Activated CD8-positive, alpha-beta memory T cell treated with anti-CD3 and anti-CD28 coated beads for 24 hours (primary cell): ENCODE measurements around the gene LNPK.
"Not testable (repeated sequence)": the region's sequence is repeated elsewhere in the genome, so short reads cannot be mapped to it uniquely, and the experiment has no call there.

Experiments
- DNase-seq: peaks from one replicate; pipeline ENCODE4 v3.0.0-alpha.2; 2020

Gene LNPK

DNA sequence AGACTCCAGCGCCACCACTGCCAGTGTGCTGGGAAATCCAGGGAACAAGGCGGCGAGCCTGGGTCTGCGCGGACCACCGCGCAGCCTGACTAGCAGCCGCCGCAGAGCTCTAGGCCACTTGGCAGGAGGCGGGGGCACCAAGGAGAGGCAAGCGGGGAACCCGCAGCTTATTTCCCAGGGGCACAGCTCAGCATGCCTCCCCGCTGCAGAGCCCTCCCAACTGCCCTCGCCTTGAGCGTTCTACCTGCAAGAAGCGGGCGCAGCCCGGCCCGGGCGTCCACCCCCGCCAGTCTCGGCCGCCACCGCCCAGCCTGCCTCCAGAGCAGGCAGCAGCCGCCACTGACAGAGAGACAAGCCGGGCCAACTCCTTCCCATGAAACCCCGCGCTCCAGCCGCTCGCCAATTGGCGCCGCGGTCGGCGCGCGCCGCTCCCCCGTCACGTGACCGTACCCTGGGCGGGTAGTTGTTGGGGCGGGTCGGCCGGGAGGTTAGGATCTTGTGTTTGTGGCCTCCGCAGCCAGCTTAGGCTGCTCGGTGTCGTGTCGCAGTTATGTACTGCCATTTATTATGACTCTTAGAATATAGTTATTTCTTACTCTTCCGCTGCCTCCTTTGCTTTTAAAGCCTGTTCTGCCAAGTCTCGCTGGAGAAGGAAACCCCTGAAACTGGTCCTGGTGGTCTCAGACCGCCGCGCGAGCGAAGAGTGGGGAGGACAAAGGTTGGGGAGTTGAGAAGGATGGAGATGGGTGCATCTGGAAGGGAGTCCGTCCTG is at the start of gene LNPK:
Gene LNPK (minus strand): TSS at position 352 of the 772 bp plus-strand sequence. CDS start 6,683 bp downstream, outside the sequence.
- DNase-seq: peak; percentile 96

DNA sequence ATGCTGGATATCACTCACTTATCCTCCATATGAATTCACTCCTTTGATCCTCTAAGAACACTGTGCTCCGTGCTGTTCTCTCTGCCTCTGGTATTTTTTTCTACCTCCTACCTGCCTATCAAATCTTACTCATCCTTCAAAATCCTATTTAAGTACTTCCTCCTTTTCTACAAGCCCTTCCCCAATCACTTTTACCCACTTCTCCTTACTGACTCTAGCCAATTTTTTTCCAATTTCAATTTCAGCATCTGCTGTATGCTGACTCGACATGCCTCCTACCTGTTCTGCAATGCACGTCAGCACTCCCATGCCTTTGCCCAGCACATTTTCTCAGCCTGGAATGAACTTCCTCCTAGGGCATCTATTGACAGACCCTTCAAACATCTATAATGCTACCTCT is 37.3 kb upstream of the LNPK start:
- no peak for DNase-seq

GRCh38 chr2:176038694-176039093 is 36.6 kb upstream of the LNPK start:
- no peak for DNase-seq

- DNase-seq: no peak
Observed at GRCh38 chr2:176035013-176035691, 33.1 kb upstream of the LNPK start.

GRCh38 chr2:176027806-176028205 is 25.7 kb upstream of the LNPK start:
- DNase-seq: no peak

DNA sequence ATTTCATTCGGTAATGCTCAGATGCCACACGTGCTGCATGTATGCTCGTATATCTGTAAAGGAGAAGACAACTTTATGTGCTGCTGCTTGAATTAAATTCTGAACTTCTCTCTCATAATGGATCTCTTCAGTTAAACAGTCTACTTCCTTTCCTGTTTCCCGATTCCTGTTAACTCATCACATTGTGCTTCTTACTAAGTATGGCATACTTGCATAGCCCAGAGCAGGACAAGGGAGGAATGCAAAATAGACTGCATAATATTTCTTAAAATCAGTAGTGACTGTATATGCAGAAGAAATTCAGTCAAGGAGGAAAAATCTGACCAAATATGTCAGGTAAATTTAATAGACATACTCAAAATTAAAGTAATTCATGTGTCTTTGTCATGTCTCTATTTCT is 23.9 kb upstream of the LNPK start:
- DNase-seq: no peak

- no peak for DNase-seq
Observed at GRCh38 chr2:176024083-176024482, 22.0 kb upstream of the LNPK start.

GRCh38 chr2:176022048-176022447 is 20.0 kb upstream of the LNPK start:
- DNase-seq: no peak

- no peak for DNase-seq
Observed at GRCh38 chr2:176020400-176020799, 18.3 kb upstream of the LNPK start.

GRCh38 chr2:176018708-176019107 is 16.6 kb upstream of the LNPK start:
- no peak for DNase-seq

GRCh38 chr2:176009445-176009844 is 7.4 kb upstream of the LNPK start:
- DNase-seq: no peak

GRCh38 chr2:176004934-176005333 is 2.9 kb upstream of the LNPK start:
- DNase-seq: no peak

GRCh38 chr2:176003958-176004357 is 1.9 kb upstream of the LNPK start:
- no peak for DNase-seq

GRCh38 chr2:176002688-176003210 is 682 bp upstream of the LNPK start:
- DNase-seq: no peak

DNA sequence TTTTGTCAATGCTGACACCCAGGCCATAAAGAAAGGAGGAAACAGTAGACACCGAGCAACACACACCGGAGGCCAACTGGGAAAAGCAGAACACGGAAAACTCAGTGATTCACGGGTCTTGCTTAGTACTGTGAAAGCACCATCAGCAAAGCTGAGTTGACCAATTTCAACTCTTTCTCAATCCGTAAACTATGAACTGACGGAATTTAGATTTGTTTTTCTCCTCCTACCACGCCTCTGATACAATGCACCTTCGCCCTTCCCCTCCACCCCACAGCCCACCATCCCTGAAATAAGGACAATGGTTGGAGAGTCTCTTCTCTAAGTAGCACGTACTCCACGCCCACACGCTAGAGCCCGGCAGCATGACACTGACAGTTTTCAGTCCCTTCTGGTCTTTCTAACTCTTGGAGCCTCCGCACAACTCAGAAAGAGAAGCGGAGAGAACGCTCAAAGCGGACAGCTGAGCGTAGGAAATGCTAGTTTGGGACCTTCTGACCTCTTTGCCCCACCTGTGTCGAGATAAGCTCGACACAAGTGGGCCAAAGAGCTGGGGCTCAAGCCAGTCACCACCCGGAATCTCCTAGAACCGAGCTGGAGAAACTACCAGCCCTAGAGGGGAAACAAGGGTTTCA is 669 bp downstream of the LNPK start:
- DNase-seq: no peak

- DNase-seq: no peak
Observed at GRCh38 chr2:175999283-175999819, 2.7 kb downstream of the LNPK start.

DNA sequence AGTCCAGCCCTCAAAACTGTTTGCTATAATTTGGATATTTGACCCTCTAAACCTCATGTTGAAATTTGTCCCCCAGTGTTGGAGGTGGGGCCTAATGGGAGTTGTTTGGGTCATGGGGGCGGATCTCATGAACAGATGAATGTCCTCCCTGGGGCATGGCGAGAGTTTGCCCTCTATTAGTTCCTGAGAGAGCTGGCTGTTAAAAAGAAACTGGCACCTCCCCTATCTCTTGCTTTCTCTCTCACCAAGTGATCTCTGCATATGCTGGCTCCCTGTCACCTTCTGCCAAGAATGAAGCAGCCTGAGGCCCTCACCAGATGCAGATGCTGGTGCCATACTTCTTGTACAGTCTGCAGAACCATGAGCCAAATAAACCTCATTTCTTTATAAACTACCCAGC is 12.0 kb downstream of the LNPK start:
- no peak for DNase-seq

- DNase-seq: not testable (repeated sequence)
Observed at GRCh38 chr2:175987126-175987525, 14.9 kb downstream of the LNPK start.

- no peak for DNase-seq
Observed at GRCh38 chr2:175984846-175985245, 17.2 kb downstream of the LNPK start.

DNA sequence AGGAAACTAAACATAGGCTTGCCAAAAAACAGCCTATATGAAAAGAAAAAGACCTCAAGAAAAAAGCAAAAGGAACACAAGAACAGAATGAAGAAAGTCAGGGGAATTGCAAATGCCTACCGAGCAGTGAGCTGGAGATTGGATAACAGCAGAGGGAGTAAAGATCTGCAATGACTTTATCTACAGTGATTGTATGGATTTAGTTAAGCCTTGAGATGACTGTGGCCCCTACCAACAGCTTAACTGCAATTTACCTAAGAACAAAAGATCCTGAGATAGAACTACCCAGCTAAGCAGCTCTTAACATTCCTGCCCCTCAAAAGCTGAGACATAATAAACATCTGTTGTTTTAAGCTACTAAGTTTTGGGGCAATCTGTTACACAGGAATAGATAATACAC is 20.5 kb downstream of the LNPK start:
- DNase-seq: no peak

DNA sequence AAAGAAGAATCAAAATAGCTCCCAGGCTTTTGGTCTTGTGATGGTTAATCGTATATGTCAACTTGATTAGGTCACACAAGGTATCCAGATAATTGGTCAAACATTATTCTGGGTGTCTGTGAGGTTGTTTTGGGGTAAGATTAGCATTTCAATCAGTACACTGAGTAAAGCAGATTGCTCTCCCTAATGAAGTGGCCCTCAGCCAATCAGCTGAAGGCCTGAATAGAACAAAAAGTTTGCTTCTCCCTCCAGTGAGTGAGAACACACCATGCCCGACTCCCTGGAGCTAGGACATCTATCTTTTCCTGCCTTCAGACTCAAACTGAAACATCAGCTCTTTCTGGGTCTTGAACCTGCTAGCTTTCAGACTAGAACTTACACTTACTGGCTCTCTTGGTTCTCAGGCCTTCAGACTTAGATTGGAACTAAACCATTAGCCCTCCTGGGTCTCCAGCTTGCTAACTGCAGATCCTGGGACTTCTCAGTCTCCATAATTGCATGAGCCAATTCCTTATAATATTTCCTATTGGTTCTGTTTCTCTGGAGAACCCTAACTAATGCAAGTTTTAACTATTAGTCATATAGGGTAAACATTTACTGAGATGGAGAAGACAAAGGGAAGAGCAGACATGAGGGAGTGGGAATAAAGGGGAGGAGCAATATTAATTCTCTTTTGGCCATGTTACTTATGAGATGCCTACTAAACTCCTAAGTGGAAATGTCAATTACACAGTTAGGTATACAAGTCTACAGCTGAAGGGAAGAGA is 25.5 kb downstream of the LNPK start:
- no peak for DNase-seq

- no peak for DNase-seq
Observed at GRCh38 chr2:175973373-175973772, 28.7 kb downstream of the LNPK start.

DNA sequence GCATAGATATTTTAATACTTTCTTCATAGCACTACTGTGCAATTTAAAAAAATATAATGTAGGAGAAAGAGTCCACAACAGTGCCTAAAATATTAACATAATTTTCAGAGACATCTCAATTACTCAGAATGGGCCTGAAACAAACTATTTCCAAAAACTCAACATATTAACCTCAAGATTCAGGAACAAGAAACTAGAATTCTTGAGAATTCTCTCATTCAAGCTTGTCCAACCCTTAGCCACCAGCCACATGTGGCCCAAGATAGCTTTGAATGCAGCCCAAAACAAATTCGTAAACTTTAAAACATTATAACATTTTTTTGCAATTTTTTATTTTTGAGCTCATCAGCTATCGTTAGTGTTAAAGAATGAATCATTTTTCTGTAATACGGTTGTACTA is 35.2 kb downstream of the LNPK start:
- DNase-seq: no peak
